Mesodermal cell (in vitro differentiated cells): ENCODE data around the gene MSI2.

Experiments used
- H3K27ac ChIP-seq: 2 replicates; pipeline ENCODE4 v1.7.0; 2013; ENCODE audit warnings: mild to moderate bottlenecking, low read depth, low read length, moderate library complexity; ENCODE audit not compliant: severe bottlenecking
- H3K36me3 ChIP-seq: 2 replicates; pipeline ENCODE4 v1.7.1; 2013; ENCODE audit warnings: mild to moderate bottlenecking, low read length, moderate library complexity; ENCODE audit not compliant: control insufficient read depth, insufficient read depth
- H3K4me1 ChIP-seq: one replicate; pipeline ENCODE4 v1.7.1; 2013; ENCODE audit warnings: mild to moderate bottlenecking, low read length; ENCODE audit not compliant: insufficient read depth, control insufficient read depth, poor library complexity, severe bottlenecking
- H3K4me3 ChIP-seq: 2 replicates; pipeline ENCODE4 v1.7.0; 2013; ENCODE audit warnings: low read length, control low read depth, mild to moderate bottlenecking; ENCODE audit not compliant: insufficient read depth, poor library complexity, severe bottlenecking; ENCODE audit errors: extremely low read depth
- H3K9me3 ChIP-seq: 2 replicates; pipeline ENCODE4 v1.7.1; 2013; ENCODE audit warnings: mild to moderate bottlenecking, low read length, moderate library complexity; ENCODE audit not compliant: control insufficient read depth
- WGBS, 2 experiments: methylation state at CpG; one replicate each; pipeline ENCODE4 v1.1.5; 2013; ENCODE audit warnings: missing lambda C conversion rate in 2 of 2; ENCODE audit not compliant: insufficient coverage in 2 of 2; 5-methylcytosine and 5-hydroxymethylcytosine counted together

MSI2 gene

DNA sequence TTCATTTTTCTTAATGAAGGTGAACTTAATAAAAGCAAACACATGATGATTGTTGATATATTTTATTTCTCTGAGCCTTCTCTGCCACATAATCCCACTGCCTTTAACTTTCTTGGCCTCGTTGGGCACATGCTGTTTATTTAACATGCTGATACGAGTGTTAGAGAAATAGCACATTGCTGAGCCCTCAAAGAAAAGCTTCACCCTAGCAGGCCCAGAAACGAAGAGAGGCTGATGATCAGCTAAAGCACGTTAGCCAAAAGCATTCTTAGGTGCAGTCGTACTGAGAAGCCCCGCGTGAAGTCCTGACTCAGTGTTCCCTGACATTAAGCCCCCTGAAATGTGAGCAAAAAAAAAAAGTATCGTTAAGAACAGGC lies 366.0 kb downstream of the MSI2 start:
- Histone ChIP-seq H3K9me3 (peaks cover 4% of the 10 kb centered on the region), H3K4me1 (peaks cover 67% of the 10 kb centered on the region)
- WGBS, 2 experiments = 71 to 82% methylated on average over 3 to 7 of the region's 8 CpGs

DNA sequence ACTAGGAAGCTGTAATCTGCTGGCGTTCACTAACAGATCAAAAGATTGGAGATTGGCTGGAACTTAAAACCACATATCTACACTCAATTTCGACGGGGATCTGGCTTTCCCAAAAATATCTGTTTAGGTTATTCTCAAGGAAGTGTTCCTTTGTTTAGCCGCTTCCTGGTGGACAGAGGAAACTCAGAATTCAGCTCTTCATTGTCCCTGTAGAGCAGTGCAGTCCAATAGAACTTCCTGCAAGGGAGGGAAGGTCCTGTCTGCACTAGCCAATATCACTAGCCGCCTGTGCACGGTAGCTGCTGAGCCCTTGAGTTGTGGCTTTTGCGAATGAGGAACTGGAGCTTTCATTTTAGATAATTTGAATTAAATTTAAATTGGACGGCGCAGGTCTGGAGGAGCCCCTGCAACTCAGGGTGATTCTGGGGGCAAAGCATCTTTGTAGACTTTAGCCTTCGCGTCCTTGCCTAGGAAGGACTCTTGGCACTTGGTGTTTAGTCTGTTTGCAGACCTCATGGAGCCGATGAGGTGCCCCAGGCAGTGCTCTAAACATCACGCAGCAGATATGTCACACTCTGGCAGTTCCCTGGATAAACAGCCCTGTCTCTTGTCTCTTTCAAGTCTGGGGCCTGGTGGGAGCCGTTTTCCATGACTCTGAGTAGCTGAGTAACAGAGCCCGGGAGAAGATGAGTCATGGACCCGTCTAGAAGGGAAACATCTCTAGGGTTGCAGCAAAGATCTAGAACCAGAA lies 366.5 kb downstream of the MSI2 start:
- no peaks in the 10 kb centered on the region for H3K9me3 ChIP-seq
- WGBS, 2 experiments = 66 to 71% methylated on average over 10 to 12 of the region's 16 CpGs
- peaks cover 67% of the 10 kb centered on the region for H3K4me1 ChIP-seq
- no peak overlapping the region for H3K4me3 ChIP-seq
- peaks cover 46% of the 10 kb centered on the region for H3K36me3 ChIP-seq
- H3K27ac ChIP-seq = peak overlapping the region; percentile 99

More for the DNA sequence above, 366.0 kb downstream of the MSI2 start:
- Histone ChIP-seq H3K36me3 (peaks cover 46% of the 10 kb centered on the region), H3K4me3 (no peak overlapping the region), H3K27ac (peak overlapping the region; percentile 99)

DNA sequence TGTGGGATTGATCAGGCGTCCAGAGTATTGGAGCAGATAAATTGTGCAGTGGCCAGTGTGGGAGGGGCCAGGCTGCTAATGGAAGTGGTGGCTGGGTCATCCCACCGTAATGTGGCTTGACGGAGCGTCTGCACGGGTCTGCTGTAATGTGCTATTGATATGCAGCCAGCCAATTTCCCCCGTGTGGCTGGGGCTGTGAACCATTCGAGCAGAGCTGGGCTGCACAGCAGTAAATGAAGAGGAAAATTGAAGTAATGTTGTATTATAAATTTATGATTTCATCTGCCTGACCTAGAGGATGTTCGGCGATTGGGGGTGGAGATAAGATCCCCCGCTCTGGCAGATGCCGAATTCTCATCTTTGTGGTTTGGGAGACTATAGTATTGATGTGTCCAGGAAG lies 367.3 kb downstream of the MSI2 start:
- H3K9me3 ChIP-seq = no peaks in the 10 kb centered on the region
- peak overlapping the region; percentile 99 for H3K27ac ChIP-seq
- WGBS, 2 experiments = 88 to 89% methylated on average over 10 to 11 of the region's 11 CpGs
- H3K4me3 ChIP-seq = no peak overlapping the region
- peaks cover 67% of the 10 kb centered on the region for H3K4me1 ChIP-seq
- peaks cover 47% of the 10 kb centered on the region for H3K36me3 ChIP-seq

DNA sequence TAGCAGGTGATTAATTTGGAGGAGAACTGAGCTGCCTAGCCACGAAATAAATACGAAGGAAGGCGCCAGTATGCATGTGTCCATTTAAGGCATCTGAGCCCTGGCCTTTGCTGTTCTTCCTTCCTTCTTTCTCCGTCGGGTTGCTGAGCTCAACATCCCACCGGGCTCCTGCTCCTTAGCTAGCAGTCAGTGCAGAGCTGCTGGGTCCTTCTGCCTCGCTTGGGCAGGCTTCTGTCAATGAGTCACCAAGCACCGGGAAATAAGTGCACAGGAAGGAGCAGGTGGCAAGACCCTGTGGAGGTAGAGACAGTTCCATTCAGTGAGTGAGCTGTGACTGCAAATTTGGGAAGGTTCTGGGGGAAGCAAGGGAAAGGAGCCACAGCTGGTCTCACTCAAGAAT lies 368.1 kb downstream of the MSI2 start:
- H3K27ac ChIP-seq = peak overlapping the region; percentile 99
- H3K36me3 ChIP-seq = peaks cover 47% of the 10 kb centered on the region

DNA sequence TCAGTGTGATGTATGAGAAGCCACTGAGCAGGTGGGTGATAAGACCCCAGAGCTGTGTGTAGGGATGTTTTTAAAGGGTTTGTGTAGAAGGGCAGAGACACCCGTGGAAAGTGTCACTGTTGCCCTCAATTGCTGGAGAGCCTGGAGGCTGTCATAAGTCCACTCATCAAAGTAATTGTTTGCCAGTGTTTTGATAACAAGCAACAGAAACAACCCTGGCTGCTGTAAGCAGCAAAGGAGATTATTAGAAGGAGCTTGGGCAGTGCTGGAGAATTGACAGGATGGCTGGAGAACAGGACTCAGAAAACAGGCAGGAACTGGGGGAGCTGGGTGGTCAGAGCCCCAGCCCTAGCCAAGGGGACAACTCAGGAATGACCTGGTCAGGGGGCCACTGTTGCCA lies 369.2 kb downstream of the MSI2 start:
- 100% methylated on average over 1 of the region's 1 CpG; no CpG with 5 or more reads in 1 of the 2 experiments for WGBS, 2 experiments
- H3K36me3 ChIP-seq = peaks cover 48% of the 10 kb centered on the region
- peaks cover 51% of the 10 kb centered on the region for H3K4me1 ChIP-seq
- no peak overlapping the region for H3K4me3 ChIP-seq
- H3K27ac ChIP-seq = peak overlapping the region; percentile 47
- no peaks in the 10 kb centered on the region for H3K9me3 ChIP-seq

More for the DNA sequence above, 368.1 kb downstream of the MSI2 start:
- no peak overlapping the region for H3K4me3 ChIP-seq
- H3K4me1 ChIP-seq = peaks cover 61% of the 10 kb centered on the region
- no peaks in the 10 kb centered on the region for H3K9me3 ChIP-seq
- WGBS, 2 experiments = 91 to 95% methylated on average over 5 to 8 of the region's 8 CpGs

DNA sequence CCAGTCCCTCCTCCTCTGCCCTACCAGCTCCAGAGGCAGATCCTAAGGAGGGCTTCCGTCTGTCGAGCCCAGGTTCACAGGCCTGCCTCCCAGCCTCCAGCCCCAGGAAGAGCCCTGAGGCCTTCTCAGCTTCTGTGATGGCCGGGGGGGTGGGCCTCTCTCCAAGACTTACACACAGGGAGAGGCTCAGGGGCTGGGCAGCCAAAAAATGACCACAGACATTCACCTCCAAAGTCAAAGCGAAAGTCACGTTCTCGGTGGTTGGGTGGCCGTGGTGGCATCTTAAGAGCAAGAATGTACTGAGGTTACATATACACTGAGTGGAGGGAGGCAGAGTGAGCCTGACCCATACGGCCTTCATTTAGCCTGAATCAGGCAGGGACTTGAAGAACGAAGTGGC lies 369.6 kb downstream of the MSI2 start:
- Histone ChIP-seq H3K4me3 (no peak overlapping the region), H3K4me1 (peaks cover 46% of the 10 kb centered on the region), H3K9me3 (no peaks in the 10 kb centered on the region), H3K27ac (peak overlapping the region; percentile 20), H3K36me3 (peaks cover 48% of the 10 kb centered on the region)
- WGBS, 2 experiments = 91 to 92% methylated on average over 6 to 7 of the region's 9 CpGs

DNA sequence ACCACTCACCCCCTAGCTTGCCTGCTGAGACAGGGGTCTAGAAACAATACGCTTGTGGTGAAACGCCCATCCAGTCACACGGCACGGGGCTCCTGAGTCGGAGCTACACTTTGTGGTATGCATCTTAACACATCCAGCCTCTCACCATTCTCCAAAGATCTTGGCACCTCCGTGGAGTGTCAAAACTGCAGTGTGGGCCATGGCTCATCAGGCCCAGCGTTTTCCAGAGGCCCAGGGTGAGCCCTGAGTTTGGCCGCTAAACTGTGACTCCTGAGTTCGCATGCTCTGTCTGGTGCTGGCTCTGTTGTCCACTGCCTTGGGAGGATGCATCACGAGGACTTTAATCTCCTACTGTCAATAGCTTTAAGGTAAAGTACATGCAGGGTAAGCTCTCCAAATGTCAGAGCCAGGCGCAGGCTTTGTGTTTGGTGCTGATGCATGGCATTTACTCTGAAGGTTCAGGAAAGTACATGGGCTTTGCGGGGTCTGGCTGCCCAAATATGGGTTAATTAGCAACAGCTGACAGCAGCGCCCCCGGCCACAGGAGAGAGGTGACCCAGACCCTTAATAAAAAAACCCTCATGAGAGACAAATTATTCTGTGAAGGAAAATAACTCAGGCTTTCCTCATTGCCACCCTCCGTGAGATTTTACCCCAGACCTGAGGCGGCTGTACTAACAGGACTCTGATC lies 370.3 kb downstream of the MSI2 start:
- H3K4me3 ChIP-seq = no peak overlapping the region
- H3K27ac ChIP-seq = no peak overlapping the region
- 90 to 91% methylated on average over 13 to 15 of the region's 16 CpGs for WGBS, 2 experiments
- no peaks in the 10 kb centered on the region for H3K9me3 ChIP-seq
- H3K4me1 ChIP-seq = peaks cover 39% of the 10 kb centered on the region
- H3K36me3 ChIP-seq = peaks cover 54% of the 10 kb centered on the region

DNA sequence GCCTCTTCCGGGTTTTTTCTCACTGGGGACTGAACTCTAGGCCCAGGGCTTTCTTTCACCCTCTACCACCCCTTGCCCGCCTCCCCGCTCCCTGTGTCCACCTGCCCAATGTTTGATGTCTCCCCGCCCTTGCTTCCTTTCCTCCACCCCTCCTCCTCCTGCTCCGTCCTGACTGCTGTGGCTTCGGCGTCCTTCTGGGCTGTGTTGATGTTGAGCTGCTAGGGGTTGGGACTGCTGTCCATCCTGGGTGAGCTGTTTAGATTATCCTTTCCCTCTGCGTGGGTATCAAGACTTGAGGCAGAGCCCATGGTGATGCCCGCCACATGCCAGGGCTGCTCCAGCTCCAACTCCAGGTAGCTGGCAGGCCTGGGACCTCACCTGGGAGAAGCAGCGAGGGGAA lies 371.3 kb downstream of the MSI2 start:
- 94 to 98% methylated on average over 4 to 6 of the region's 10 CpGs for WGBS, 2 experiments
- no peak overlapping the region for H3K27ac ChIP-seq
- H3K36me3 ChIP-seq = peaks cover 63% of the 10 kb centered on the region
- H3K4me3 ChIP-seq = no peak overlapping the region
- peaks cover 30% of the 10 kb centered on the region for H3K4me1 ChIP-seq
- H3K9me3 ChIP-seq = no peaks in the 10 kb centered on the region

DNA sequence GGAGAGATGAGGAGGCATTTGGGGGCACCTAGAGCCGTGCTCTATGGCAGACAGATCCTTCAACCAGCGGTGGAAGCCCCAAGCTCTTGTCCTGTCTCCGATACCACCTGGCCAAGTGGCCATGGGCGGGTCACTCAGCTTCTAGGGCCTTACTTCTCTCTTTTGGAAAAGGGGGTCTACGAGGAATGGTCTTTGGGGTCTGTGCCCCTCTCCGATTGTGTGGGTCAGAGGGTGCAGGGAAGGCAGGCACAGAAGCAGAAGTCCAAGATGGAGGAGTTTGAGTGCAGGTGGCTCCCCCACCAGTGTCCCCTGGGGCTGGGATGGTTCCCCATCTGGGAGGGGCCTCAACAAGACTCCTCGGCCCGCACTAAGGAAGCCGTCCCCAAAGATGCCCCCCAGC lies 372.1 kb downstream of the MSI2 start:
- Histone ChIP-seq H3K4me3 (no peak overlapping the region), H3K36me3 (peaks cover 72% of the 10 kb centered on the region), H3K27ac (no peak overlapping the region), H3K9me3 (no peaks in the 10 kb centered on the region), H3K4me1 (peaks cover 24% of the 10 kb centered on the region)
- 92 to 100% methylated on average over 7 to 8 of the region's 9 CpGs for WGBS, 2 experiments

DNA sequence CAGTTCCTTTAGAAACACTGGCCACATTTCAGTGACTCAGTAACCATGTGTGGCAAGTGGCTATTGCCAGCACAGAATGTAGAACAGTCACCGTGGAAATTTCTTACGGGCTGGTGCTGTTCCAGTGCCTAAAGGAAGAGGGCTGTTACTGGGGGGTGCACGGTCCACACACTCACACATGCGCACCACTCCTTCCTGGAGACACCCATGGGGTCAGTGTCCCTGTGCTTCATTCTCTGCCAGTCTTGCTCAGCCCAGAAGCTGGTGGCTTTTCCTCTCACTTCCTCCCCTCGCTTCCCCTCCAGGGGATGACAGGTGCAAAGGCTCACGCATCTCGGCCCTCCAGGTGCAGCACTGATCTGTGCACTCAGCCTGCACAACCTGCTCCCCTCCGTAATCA lies 373.1 kb downstream of the MSI2 start:
- no peaks in the 10 kb centered on the region for H3K9me3 ChIP-seq
- no peak overlapping the region for H3K27ac ChIP-seq
- 98% methylated on average over 5 to 8 of the region's 8 CpGs for WGBS, 2 experiments
- no peak overlapping the region for H3K4me3 ChIP-seq
- peaks cover 13% of the 10 kb centered on the region for H3K4me1 ChIP-seq
- H3K36me3 ChIP-seq = peaks cover 81% of the 10 kb centered on the region

DNA sequence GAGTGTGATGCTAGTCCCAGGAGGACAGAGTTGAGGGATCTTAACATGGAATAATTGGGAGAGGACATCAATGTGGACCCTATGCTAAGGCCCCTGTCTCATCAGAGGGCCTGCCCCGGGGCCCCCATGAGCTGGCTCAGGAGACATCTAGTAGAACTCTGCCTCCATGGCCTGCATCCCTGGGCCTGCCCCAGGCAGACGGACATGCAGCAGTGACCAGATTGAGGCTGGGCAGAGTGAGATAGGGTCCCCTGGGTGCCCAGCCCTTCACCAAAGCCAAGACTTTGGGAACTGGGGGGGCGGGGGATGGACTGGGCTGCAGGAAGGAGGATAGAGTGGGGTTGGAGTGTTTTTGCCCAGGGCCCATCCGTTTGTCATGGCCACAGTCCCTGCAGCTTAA lies 373.6 kb downstream of the MSI2 start:
- Histone ChIP-seq H3K9me3 (no peaks in the 10 kb centered on the region), H3K4me1 (peaks cover 9% of the 10 kb centered on the region), H3K4me3 (no peak overlapping the region), H3K27ac (no peak overlapping the region), H3K36me3 (peaks cover 81% of the 10 kb centered on the region)
- WGBS, 2 experiments = 81 to 100% methylated on average over 3 of the region's 4 CpGs
